HG02870 (cell line): Measurements from ENCODE around the gene AS3MT.
"Not testable (repeated sequence)": the region's sequence is repeated elsewhere in the genome, so short reads cannot be mapped to it uniquely, and the experiment has no call there.

Experiments
- ATAC-seq: cut with Tn5 transposase; IDR thresholded peaks from one replicate; pipeline ENCODE4 v1.9.1; 2021; ENCODE audit warnings: mild to moderate bottlenecking, moderate library complexity; ENCODE audit not compliant: unreplicated experiment

The AS3MT gene

GRCh38 chr10:102855731-102856436, 13.4 kb upstream of the AS3MT start:
- ATAC-seq = not testable (repeated sequence)

GRCh38 chr10:102856758-102857424, 12.4 kb upstream of the AS3MT start:
- no peak for ATAC-seq

- no peak for ATAC-seq
Observed at GRCh38 chr10:102859911-102860310, 9.4 kb upstream of the AS3MT start.

GRCh38 chr10:102863660-102864059, 5.6 kb upstream of the AS3MT start:
- ATAC-seq = no peak

GRCh38 chr10:102865620-102866019, 3.6 kb upstream of the AS3MT start:
- ATAC-seq = no peak

- ATAC-seq = no peak
Observed at GRCh38 chr10:102868911-102869257, 386 bp upstream of the AS3MT start.

- no peak for ATAC-seq
Observed at GRCh38 chr10:102870221-102870620, 951 bp downstream of the AS3MT start.

GRCh38 chr10:102872163-102872562, 2.9 kb downstream of the AS3MT start:
- ATAC-seq = no peak

- ATAC-seq = no peak
Observed at GRCh38 chr10:102876747-102877153, 7.5 kb downstream of the AS3MT start.

GRCh38 chr10:102878629-102879028, 9.4 kb downstream of the AS3MT start:
- no peak for ATAC-seq

- no peak for ATAC-seq
Observed at GRCh38 chr10:102880256-102880655, 11.0 kb downstream of the AS3MT start.

GRCh38 chr10:102888048-102888447, 18.8 kb downstream of the AS3MT start:
- no peak for ATAC-seq

GRCh38 chr10:102894466-102895213, 25.4 kb downstream of the AS3MT start:
- ATAC-seq = no peak

GRCh38 chr10:102900006-102900405, 30.7 kb downstream of the AS3MT start:
- no peak for ATAC-seq

- no peak for ATAC-seq
Observed at GRCh38 chr10:102904346-102904745, 35.1 kb downstream of the AS3MT start.

GRCh38 chr10:102906507-102906906, 37.2 kb downstream of the AS3MT start:
- ATAC-seq = no peak

GRCh38 chr10:102914781-102915180, 45.5 kb downstream of the AS3MT start:
- no peak for ATAC-seq

- no peak for ATAC-seq
Observed at GRCh38 chr10:102916173-102916572, 46.9 kb downstream of the AS3MT start.

- ATAC-seq = peak; percentile 29
Observed at GRCh38 chr10:102917314-102917961, 48.2 kb downstream of the AS3MT start.

GRCh38 chr10:102917962-102918816, 48.9 kb downstream of the AS3MT start, which contains the start of gene CNNM2:
TSS of gene CNNM2 (plus strand) at chr10:102918294. CDS start at chr10:102918481, 187 bp downstream.
- ATAC-seq = peak; percentile 88
